GM12892 (cell line): ENCODE measurements around the gene KNDC1.

Source experiments
- POLR2A ChIP-seq: IDR thresholded peaks from 2 replicates; pipeline ENCODE4 v1.6.1; 2011; ENCODE audit warnings: low read depth, low read length, control low read depth
- POLR2AphosphoS5 ChIP-seq: IDR thresholded peaks from 2 replicates; pipeline ENCODE4 v1.6.1; 2011; ENCODE audit warnings: low read depth, low read length, control low read depth

GRCh38 chr10:133198621-133199487 is 38.8 kb downstream of the KNDC1 start:
- no peak for TF ChIP-seq POLR2A
- no peak for TF ChIP-seq POLR2AphosphoS5
